T-helper 22 cell (primary cell): Measurements from ENCODE around the gene FBLN2.
"Not testable (repeated sequence)": the region's sequence is repeated elsewhere in the genome, so short reads cannot be mapped to it uniquely, and the experiment has no call there.

Source experiments
- DNase-seq: peaks from one replicate; pipeline ENCODE4 v3.0.0-alpha.2; 2020; ENCODE audit warnings: low read depth

Gene FBLN2

GRCh38 chr3:13513913-13514517, 34.9 kb upstream of the FBLN2 start:
- DNase-seq: no peak

- no peak for DNase-seq
Measured at GRCh38 chr3:13514639-13515435, 34.1 kb upstream of the FBLN2 start.

- no peak for DNase-seq
Measured at GRCh38 chr3:13515786-13516759, 32.9 kb upstream of the FBLN2 start.

GRCh38 chr3:13516760-13517135, 32.2 kb upstream of the FBLN2 start:
- no peak for DNase-seq

- DNase-seq: no peak
Measured at GRCh38 chr3:13517253-13517977, 31.5 kb upstream of the FBLN2 start.

GRCh38 chr3:13518516-13518953, 30.4 kb upstream of the FBLN2 start:
- DNase-seq: no peak

- DNase-seq: no peak
Measured at GRCh38 chr3:13519006-13519791, 29.7 kb upstream of the FBLN2 start.

GRCh38 chr3:13520326-13520880, 28.5 kb upstream of the FBLN2 start:
- no peak for DNase-seq

- DNase-seq: no peak
Measured at GRCh38 chr3:13521309-13521708, 27.6 kb upstream of the FBLN2 start.

- not testable (repeated sequence) for DNase-seq
Measured at GRCh38 chr3:13521749-13522148, 27.2 kb upstream of the FBLN2 start.

GRCh38 chr3:13522236-13522635, 26.7 kb upstream of the FBLN2 start:
- no peak for DNase-seq

GRCh38 chr3:13524979-13525669, 23.8 kb upstream of the FBLN2 start:
- no peak for DNase-seq

GRCh38 chr3:13525827-13526625, 22.9 kb upstream of the FBLN2 start:
- no peak for DNase-seq

GRCh38 chr3:13526626-13526949, 22.3 kb upstream of the FBLN2 start:
- DNase-seq: no peak

- no peak for DNase-seq
Measured at GRCh38 chr3:13528217-13528867, 20.6 kb upstream of the FBLN2 start.

GRCh38 chr3:13529196-13530112, 19.5 kb upstream of the FBLN2 start:
- DNase-seq: no peak

- no peak for DNase-seq
Measured at GRCh38 chr3:13530241-13531009, 18.5 kb upstream of the FBLN2 start.
